ENCODE results near the gene PTPN4.

DNA sequence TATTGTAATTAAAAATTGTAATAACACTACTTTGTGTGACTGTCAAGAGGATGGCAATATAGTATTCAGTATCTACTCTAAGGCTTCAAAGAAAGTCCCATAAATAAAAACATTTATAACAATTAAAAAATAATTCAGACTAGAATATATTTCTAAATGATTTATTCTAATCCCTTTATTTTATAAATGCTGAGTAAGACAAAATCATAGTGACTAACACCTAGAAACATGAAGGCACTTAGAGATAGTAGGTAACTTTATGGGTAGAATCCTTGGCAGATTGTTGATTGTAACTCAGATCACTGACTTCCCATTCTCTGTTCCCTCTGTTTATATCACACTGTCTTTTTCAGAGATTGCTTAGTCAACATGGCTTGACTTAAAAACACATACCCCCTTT, 174.6 kb downstream of the PTPN4 start:
- TF ChIP-seq POLR2A (IDR thresholded peaks at IDR 0.05; ENCODE audit: low read length) (no peak), GATA1 (IDR thresholded peaks at IDR 0.05; ENCODE audit: low read depth, low read length) (no peak)

All from erythroblast (primary cell).